IPS-18c (cell line): Measurements from ENCODE around the gene PMFBP1.

Experiments
- H3K4me3 ChIP-seq: 2 replicates; pipeline ENCODE4 v1.7.0; 2013; ENCODE audit warnings: low read depth, mild to moderate bottlenecking, low read length, moderate library complexity; ENCODE audit not compliant: insufficient read depth
- H3K9me3 ChIP-seq: one replicate; pipeline ENCODE4 v1.6.1; 2013; ENCODE audit warnings: mild to moderate bottlenecking, low read length, moderate library complexity; ENCODE audit not compliant: control insufficient read depth, insufficient read depth

Gene PMFBP1

DNA sequence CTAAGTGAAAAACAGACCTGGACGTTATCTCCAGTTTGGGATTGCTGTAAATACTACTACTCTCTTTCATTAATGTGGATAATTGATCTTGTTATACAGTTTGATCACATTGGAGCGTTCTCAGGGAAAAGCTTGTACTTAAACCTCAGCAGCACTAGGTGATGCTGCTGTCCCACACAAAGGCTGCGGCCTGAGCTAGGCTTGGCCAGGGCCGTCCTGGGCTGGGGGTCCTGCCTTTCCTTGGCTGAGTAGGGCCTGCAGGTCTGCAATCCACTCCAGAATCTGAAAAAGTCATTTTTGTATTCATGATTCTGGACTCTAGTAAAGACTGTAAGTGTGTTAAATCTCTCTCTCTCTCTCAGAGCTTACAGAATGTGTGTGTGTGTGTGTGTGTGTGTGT lies 23.7 kb upstream of the PMFBP1 start:
- no peaks in the 10 kb centered on the region for H3K9me3 ChIP-seq
- no peak overlapping the region for H3K4me3 ChIP-seq

DNA sequence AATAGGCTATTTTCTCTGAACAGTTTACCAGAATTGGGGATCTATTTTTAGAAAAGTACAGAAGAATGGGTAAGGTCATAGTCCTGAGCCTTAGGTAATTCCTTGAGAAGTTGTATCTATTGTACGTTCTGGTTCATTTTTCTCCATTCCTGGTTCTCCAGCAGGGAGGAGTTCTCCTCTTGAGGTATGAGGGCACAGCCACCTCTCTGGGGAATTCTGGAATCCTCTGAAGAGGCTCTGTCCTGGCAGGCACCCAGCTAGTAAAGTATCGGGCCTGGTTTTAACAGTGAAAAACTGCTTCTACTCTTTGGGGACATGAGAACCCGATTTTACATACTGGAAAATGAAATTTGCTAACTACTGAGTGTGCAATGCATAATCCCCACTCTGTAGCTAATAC lies 19.6 kb upstream of the PMFBP1 start:
- Histone ChIP-seq H3K9me3 (no peaks in the 10 kb centered on the region), H3K4me3 (no peak overlapping the region)

DNA sequence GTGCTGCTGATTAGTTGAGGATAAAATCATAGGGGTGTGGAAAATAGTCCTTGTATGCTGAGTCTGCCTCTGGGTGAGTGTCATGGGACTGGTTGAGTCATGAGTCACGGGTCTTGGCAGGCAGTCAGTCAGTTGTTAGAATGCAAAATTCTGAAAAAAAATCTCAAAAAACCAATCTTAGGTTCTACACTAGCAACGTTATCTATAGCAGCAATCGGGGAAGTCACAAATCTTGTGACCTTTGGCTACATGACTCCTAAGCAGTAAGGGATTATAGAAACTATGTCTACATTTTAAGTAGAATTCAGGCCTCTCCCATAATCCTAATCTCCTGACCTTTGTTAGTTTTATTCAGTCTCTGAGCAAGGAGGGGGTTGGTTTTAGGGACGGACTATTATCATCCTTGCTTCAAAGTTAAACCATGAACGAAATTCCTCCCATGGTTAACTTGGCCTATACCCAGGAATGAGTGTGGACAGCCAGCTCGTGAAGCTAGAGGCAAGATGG lies 18.0 kb upstream of the PMFBP1 start:
- Histone ChIP-seq H3K4me3 (no peak overlapping the region), H3K9me3 (no peaks in the 10 kb centered on the region)

DNA sequence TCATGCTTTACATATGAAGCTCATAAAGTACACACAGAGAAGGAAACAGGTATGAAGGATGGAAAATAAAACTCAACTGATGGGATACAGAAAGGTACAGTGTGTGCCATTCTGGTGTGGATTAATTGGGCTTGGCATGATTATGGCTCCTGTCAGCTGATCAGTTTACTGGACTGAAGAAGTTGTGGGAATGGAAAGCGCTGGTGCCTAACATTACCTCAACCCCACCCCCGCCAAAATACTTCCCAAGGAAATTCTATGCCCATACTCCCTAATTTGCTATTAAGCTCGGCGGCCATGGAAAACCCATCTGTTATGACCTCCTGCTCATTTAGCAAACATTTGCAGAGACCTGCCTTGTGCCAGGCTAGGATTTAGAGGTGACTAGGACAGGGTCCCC lies 16.6 kb upstream of the PMFBP1 start:
- H3K9me3 ChIP-seq = no peaks in the 10 kb centered on the region
- no peak overlapping the region for H3K4me3 ChIP-seq

DNA sequence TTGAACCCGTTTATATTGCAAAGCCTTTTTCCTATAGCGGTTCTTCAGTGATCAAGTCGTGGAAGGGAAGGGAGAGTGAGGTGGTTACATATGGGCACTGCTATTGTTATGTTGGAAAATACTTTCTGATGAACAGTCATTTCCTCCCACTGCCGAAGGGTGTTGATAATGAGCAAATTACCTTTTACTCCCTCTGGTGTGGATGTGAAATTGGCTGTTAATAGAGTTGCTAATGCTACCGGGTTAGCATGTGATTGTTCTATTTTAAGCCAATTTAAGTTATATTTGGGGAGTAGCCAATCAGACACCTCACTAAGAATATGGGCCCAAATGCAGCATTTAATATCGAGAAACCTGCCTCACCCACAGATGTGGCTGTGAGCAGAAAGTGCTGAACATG lies 15.6 kb upstream of the PMFBP1 start:
- no peak overlapping the region for H3K4me3 ChIP-seq
- no peaks in the 10 kb centered on the region for H3K9me3 ChIP-seq

DNA sequence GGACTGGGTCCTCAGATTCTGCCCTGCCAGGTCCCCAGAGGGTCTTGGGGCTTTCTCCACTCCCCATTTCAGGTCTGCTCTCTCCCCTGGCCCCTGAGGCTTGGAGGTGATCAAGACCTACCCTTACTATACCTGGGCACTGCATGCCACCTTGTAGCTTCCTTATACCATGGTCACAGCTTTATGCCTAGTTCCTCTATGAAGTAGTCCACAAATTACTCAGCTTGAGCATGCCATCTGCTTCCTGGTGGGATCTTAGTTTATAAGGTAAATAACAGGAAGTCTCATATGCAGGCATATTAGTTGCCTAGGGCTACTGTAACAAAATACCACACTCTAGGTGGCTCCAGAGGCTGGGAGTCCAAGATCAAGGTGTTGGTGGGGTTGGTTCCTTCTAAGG lies 11.0 kb upstream of the PMFBP1 start:
- Histone ChIP-seq H3K9me3 (no peaks in the 10 kb centered on the region), H3K4me3 (no peak overlapping the region)

DNA sequence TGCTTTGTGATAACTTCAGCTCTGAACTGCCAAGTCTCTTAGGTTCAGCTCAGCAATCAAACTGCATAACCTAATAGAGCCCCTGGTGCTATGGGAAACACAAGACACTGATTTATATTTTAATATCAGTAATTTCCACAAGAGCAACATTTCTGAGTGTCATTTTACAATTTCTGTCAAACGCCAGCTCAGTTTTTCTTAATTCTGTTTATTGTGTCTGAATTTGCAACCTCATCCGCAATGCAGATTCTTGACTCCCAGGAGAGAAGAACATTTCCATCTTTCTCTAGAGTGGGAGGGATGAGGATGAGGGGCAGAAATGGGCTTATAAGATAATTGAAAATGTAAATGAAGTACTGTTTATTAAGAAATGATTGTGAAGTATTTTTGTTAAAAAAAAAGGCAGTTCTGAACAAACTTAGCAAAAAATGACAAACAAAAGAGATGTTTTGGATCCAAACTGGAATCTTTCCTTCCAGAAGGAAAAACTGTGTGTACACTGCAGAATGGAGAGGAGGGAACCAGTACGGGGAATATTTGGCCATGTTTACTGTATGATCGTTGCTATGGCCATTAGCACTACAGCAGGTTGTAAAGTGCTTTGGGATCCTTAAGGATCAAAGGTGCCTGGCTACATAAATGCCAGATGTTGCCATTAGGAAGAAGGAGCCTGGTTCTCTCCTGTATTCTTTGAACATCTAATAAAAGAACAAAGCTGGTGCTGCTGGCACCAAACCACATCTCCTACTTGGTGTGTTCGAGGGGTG lies 7.4 kb upstream of the PMFBP1 start:
- Histone ChIP-seq H3K4me3 (no peak overlapping the region), H3K9me3 (no peaks in the 10 kb centered on the region)

DNA sequence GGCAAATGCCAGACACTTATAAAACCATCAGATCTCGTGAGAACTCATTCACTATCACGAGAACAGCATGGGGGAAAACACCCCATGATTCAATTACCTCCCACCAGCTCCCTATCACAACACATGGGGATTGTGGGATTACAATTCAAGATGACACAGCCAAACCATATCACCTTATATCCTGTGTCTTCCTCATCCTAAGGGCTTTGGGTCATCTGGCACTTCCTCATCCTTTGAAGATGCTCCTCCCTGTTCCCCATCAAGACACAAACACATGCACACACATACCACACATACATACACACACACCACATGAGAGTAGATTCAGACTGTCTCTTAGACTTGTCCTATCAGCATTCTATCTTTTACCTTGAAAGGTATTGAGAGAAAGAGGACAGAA lies 2.8 kb upstream of the PMFBP1 start:
- no peak overlapping the region for H3K4me3 ChIP-seq
- no peaks in the 10 kb centered on the region for H3K9me3 ChIP-seq

DNA sequence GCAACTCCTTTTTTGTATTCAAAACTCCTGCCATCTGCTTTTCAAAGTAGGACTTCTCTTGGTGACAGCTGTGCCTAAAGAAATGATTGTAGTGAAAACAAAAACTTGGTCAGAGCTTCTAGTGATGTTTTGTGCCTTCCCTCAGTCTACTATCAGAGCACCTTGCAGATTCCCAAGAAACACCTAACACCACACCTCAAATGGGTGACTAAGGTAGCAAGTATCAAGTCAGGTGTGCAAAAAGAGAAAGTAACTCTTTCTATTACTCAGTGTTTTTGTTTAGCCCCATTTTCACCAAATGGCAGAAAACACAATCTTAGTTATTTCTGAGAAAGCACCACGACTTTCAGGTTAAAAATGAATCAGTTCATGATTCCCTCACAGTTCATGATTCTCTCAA lies 2.0 kb upstream of the PMFBP1 start:
- Histone ChIP-seq H3K4me3 (no peak overlapping the region), H3K9me3 (no peaks in the 10 kb centered on the region)

DNA sequence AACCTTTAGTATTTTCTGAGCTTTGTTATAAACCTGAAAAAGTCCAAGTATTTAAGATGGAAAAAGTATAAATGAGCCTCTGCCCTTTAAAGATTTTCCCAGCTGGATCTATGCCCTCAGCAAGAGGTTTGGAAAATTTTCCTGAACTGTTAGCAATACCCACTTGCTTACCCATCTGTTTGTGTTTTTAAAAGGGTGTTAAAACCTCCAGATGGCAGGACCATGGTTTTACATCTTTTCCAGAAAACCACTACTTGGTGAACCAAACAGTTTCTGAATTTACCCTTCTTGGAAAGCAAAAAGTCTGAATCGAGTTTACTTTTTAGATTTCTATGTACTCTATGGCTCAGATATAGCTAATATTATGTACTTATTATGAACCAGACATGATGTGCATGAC lies 719 bp downstream of the PMFBP1 start:
- Histone ChIP-seq H3K4me3 (no peak overlapping the region), H3K9me3 (no peaks in the 10 kb centered on the region)

DNA sequence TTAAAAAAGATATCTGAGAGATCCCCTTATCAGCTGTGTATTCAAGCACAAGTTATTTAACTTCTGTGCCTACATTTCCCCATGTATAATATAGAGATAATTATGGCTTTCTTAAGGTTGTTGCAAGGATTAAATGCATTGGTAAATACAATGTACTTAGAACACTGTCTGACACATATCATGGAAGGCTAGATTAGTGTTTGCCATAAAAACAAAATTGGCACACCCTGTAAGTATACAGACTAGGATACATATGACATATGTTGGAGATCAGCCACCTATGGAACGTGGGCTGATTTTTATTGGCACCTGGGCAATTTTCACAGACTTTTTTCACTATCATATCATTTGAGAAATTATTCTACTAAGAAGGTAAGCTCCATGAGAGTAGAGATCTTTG lies 2.2 kb downstream of the PMFBP1 start:
- H3K4me3 ChIP-seq = no peak overlapping the region
- no peaks in the 10 kb centered on the region for H3K9me3 ChIP-seq

DNA sequence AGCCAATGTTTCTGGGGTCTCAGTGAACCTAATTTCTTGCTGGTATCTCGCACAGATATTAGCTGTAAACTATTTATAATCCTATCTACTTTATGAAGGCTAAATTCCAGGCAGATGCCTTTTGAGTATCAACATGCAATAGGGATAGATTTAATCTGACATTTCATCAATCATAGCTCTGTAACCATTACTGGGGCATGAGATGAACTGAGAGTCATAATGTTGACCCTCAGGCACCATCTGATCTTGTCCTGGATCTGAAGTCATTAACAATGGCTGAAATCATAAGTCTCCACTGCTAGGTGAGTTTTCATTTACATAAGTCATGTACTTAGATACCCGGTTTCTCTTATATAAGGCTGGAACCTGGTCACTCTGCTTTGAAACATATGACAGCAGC lies 3.6 kb downstream of the PMFBP1 start:
- H3K9me3 ChIP-seq = no peaks in the 10 kb centered on the region

DNA sequence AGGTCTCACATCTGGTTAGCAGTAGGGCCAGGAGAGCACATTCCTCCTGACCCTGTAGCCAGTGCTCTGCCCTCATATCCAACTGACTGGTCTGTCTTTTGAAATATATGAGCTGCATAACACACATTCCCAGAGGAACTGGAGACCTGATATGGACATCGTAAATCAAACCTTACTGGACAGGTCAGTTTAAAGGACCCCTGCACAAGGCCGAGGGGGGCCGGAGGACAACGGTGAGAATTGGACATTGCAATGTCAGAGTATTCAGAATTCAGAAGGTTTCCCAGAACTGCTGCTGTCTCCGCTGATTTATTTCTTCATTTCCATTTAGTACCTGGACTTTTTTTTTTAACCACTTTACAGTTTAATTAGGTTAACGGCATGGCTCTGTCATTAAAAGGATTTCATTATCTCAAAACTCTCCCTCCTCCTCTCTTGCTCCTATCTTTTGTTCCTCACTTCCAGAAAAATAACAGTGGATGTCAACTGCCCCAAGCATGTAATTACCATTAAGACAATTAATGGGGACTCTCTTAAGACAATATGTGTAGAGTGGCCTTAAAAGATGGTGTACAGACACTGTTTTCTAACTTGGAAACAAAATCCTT lies 4.9 kb downstream of the PMFBP1 start:
- Histone ChIP-seq H3K9me3 (no peaks in the 10 kb centered on the region), H3K4me3 (no peak overlapping the region)

More for the DNA sequence above, 3.6 kb downstream of the PMFBP1 start:
- no peak overlapping the region for H3K4me3 ChIP-seq

DNA sequence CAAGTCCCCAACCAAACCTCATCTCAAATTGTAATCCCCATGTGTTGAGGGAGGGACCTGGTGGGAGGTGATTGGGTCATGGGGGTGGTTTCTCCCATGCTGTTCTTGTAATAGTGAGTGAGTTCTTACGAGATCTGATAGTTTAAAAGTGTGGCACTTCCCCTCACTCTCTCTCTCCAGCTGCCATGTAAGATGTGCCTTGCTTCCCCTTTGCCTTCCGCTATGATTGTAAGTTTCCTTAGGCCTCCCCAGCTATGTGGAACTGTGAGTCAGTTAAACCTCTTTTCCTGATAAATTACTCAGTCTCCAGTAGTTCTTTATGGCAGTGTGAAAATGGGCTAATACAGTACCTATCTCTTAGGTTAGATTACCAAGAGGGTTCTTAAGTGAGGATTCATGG lies 5.8 kb downstream of the PMFBP1 start:
- Histone ChIP-seq H3K4me3 (no peak overlapping the region), H3K9me3 (no peaks in the 10 kb centered on the region)

DNA sequence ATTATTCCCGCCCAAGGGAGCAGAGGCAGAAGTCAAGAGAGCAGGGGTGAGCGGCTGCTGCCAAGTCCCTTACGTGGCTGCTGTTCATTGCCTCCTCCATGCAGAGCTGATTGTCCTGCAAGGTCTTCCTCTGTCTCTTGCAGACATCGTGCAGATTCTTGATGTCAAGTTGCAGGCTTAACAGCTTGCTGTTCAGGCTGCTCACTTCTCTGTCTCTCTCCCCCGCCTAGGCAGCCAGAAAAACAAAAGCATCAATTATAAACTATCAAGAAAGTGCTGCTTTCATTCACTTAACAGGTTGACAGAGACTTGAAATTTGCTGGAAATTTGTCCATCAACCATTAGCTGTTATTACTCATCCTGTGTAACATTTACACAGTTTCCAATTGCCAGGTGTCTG lies 7.3 kb downstream of the PMFBP1 start:
- no peak overlapping the region for H3K4me3 ChIP-seq
- H3K9me3 ChIP-seq = no peaks in the 10 kb centered on the region

DNA sequence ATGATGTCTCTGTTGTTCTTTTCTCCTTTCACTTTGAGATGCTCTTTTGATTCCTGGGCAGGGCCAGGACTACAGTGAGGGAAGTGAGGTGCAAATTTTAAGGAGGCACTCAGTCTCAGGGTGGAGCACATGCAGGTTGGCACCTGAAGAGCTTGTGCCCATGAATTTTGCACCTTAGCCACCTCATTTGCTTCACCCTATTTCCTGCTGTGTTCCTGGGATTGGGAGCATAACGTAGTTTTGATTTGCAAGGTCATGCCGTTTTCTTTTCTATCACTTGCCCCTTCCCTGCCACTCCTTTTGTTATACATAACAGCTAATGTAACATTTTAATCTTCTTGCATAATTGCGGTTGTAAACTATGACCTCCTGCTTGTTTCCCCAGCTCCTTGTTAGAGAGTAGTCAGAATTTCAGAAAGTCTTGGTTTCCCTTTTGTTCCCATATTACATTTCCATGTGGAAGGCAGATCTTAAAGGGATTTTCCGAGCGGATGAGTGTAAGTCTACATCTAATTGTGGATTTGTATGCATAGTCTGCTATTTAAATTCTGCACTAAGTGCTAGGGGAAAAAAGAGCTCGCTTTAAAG lies 9.8 kb downstream of the PMFBP1 start:
- Histone ChIP-seq H3K9me3 (no peaks in the 10 kb centered on the region), H3K4me3 (no peak overlapping the region)

DNA sequence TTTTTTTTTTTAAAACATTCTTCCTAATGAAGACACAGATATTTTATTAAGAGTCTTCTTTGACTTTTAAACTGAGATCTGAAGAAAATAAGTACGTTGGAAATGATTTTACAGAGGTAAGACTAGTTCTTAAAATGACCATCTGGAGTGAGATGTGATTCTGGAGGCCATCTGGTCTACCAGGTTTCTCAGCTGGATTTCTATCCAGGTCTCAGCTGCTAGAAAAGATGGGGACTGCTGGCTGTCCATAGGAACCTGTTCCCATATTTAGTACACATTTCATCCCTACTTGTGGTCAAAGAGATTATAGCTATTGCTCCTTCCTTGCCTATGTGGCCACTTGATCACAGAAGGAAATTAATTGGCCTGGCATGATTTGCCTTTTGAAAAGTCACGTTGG lies 12.2 kb downstream of the PMFBP1 start:
- Histone ChIP-seq H3K9me3 (no peaks in the 10 kb centered on the region), H3K4me3 (no peak overlapping the region)

DNA sequence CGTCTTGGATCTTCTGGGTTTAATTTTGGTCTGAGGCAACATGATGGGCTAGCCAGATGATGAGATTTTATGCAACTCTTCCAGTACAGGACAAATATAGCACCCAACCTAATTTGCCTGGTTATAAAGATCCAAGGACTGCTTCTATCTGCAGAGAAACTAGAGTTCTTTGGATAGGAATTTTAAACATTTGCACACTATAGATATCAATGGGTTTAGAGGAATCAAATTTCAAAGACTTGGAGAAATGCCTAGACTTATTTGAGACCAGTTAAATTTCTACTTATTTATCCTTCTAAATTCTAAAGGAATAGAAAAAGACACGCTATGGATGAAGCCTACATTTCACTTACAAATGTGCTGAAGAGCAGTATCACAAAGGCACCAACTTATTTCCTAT lies 12.6 kb downstream of the PMFBP1 start:
- Histone ChIP-seq H3K4me3 (no peak overlapping the region), H3K9me3 (no peaks in the 10 kb centered on the region)
